Stimulated activated CD8-positive, alpha-beta memory T cell treated with anti-CD3 and anti-CD28 coated beads, Interleukin-4, amount 100 ng/mL, for 1 hour (primary cell): ENCODE measurements around the gene GMDS.

Experiments used
- DNase-seq, 2 donors: peaks; one replicate each; pipeline ENCODE4 v3.0.0-alpha.2; 2020; ENCODE audit warnings: low read depth in 2 of 2, low spot score in 1 of 2

GMDS gene

DNA sequence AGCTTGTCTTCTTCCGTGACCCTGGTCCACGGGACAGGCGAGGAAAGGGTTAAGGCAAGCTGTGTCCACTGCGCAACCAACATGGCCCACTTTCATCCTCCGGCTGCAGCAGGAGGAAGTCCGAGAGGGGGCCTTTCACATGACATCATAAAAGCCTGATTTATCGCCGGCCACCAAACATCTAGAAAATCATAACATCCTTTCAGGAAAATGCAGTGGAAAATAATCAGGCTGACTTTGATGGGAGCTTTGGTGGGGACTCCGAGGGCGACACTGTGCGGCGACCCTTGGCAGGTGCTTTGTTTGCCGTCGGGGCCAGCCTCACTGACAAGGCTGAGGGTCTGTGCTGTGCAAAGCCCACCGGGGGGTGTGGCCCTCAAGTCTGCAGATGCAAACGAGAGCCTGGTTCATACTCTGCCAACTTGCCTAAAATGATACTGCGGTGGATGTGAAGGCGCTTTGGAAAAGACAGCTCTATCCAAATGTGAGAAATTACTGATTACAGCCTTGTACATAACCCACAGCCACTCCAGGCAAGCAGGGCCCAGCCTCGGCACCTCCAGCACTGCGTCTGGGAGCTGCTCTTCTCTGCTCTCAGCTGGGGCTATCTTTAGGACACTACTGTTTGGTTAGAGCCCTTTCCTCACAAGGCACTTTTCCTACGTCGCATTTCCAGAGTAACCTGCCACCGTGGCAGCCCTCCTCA lies 609.9 kb downstream of the GMDS start:
- DNase-seq: no peak

DNA sequence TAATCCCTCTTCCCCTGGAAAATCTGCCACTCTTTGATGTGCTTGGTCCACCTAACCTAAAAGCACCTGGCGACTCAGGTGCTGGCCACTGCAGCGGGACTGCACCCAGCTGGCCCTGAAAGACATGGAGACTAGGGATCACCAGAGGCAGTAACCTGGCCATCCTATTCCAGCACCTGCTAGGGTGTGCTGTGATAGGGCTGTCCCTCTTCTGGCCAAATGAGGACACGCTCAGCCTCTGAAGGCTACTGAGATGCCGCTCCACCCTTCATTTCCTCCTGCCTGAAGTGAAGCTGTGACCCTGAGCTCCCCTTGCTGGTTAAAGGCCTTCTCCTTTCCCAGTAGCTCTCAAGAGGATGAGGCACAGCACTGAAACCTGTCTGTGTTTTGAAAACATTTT lies 611.3 kb downstream of the GMDS start:
- DNase-seq: no peak

DNA sequence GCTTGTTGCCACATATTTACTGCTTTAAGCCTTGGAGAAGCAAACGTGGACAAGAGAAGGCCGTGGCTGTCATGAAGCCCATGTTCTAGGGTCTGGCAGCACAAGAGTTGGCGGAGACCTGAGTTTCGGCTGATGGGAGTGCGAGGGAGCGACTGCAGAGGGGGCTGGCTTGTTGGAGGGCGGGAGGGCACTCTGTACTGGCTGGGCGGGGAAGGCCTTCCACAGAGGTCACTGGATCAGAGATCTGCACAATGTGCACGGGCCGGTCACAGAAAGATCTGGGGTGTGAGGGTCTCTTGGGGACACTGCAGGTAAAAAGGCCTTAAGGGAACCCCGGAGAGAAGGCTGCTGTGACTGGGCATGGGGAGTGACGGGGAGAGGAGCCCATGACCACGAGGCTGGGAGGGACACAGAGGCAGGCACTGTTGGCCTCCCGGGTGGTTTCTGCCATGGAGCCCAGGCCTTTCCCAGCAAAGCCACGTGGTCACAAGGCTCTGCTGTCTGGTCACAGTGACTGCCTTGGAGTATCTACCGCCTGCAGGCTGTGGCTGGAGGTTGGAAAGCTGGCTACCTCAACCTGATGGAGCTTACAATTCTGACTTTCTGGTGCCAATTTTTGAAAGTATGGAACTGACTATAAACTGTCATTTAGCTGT lies 611.9 kb downstream of the GMDS start:
- no peak for DNase-seq

DNA sequence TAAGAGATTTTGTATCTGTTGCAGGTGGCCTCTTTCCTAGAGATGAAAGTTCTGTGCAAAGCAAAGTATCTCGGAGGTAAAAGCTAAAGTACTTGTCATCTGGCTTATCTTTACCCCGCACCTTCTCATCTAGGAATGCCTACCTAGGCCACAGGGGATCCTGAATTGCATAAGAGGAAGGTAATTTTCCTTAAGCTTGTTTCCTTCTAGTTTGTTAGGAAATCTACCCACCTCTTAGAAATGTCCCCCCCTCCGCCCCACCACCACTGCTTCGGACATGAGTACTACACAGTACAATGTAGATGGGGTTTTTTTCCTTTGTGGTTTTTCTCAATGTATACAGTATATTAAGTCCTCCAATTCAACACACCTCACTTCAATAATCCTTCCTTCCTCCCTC lies 614.2 kb downstream of the GMDS start:
- no peak for DNase-seq

DNA sequence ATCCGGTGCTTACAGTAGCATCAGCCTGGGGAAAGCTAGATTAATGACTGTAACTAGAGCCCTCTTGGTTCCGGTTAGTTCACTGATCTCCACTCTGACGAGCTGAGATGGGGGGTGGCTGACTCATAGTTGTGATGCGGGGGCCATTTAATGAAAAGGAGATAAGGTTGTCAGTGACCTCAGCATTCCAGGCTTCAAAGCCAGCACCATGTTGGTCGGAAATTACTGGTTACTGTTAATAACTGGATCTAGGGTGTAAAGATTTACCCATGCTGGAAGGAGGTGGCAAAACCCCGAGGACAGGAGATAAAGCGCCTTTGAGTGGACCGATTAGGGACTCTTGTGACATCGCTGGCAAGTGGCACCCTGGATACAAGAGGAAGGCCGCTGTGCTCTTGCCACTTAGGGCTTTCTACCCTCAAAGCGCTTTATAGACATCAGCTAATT lies 614.6 kb downstream of the GMDS start:
- no peak for DNase-seq

DNA sequence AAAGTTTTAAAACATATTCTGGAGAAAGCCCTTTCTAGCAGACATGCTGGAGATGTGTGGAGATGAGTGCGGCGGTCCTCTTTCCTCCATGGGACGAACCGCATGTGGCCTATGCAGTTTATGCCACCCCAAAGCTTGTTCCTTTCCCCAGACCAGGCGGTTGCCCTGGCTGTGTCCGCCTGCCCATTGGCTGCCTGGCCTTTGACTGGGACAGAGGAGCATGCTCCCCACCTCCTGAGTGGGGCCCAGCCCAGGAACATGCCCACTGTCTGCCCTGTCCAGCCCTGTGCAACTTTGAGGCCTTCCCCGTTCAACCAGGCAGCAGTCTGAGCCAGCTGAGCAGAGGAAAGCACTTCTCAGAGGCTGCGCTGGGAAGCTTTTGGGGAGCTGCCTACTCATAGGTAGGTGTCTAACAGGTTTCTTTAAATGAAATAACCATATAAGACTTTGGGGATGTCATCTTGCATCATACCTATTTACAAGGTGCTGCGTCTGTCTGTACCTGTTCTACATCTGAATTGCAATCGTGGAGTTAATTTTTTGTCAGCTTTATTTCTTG lies 615.1 kb downstream of the GMDS start:
- DNase-seq: no peak

DNA sequence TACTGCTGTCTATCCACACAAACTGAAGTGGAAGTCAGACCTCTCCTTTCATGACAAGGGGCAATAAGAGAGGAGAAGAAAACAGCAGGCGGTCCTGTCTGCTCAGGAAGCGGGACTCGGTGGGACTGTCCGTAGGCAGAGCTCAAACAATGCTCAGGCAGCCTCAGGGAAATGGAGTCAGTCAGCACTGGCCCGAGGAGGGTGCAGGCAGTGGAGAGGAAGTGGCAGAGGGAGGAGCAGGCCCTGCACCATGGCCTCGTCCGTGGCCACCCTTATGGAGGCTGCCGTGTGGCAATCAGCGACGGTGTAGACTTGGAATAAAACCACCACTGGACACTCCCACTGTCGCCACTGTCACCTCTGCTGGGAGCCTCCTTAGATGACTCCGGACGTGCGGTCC lies 616.1 kb downstream of the GMDS start:
- no peak for DNase-seq

DNA sequence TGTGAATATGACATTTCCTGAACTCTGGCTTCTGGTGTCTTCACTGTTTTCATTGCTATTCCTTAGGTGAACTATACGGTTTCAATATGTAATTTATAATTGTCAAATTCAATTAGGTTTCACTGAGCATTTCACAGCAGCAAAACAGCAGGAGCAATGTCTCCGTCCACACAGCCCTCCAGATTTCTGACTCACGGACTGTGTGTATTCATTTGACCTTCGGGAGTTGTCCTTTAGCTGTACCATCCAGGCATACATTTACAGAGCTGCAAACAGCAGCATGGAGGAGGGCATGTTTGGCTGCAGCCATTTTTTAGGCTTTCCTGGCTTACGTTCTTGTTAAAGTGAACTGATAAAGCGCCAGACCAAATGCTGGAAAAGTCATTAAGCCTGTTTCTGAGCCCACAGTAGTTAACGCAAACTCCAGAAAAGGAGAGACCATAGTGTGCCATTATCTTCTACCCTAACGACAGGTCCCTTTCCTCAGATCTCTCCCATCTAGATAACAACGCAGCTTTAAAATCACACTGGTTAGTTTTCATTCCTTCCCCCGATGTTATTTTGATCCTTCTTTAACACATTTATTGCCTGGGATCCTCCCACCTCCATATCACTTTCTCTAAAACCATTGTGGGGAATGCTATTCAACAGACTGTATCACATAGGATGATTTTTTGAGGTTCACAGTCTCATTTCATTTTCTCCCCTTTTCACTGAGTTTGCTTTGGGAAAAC lies 617.4 kb downstream of the GMDS start:
- no peak for DNase-seq

DNA sequence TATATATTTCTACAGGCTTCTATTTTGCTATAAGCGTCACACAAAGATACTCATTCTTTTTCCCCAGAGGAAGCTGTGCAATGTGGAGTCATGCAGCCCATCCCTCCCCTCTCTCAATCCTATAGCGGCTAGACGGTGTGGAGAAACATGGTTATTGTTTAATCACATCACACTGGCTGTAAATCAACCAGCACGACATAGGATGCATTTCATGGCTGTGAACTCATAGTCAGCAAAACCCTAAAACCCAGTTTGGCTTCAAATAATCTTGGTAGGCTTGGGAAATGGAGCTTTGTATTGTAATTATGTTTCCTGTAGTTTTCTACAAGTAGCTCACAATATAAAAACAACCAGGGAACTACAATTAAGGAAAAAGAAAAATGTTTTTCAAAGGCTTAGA lies 618.9 kb downstream of the GMDS start:
- no peak for DNase-seq

DNA sequence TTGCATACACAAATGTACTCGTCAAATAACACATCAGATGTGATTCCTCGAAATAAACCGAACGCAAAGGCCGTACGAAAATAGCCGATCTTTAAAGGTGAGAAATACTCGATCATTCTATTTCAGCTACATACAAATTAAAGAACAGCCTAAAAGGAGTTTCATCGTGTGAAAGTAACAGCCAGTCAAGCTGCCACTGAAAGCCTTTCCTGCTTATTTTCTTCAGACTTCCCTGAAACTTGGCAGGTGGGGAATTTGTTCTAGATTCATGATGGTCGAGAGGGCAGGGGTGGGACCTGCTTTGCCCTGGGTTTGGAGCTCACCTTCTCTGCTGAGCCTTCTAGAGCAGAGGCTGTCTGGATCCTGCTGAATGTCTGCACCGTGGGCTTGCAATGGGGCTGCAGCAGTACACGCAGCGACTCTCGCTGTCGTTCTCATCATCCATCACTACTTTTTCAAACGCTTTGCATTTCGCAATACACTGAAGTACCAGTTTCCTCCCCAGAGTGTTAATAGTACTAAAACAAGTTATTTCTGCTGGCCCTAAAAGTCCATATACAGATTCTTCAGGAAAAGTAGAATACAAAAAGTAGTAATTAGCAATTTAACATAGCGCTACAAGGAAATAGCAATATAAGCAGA lies 619.5 kb downstream of the GMDS start:
- DNase-seq: no peak

DNA sequence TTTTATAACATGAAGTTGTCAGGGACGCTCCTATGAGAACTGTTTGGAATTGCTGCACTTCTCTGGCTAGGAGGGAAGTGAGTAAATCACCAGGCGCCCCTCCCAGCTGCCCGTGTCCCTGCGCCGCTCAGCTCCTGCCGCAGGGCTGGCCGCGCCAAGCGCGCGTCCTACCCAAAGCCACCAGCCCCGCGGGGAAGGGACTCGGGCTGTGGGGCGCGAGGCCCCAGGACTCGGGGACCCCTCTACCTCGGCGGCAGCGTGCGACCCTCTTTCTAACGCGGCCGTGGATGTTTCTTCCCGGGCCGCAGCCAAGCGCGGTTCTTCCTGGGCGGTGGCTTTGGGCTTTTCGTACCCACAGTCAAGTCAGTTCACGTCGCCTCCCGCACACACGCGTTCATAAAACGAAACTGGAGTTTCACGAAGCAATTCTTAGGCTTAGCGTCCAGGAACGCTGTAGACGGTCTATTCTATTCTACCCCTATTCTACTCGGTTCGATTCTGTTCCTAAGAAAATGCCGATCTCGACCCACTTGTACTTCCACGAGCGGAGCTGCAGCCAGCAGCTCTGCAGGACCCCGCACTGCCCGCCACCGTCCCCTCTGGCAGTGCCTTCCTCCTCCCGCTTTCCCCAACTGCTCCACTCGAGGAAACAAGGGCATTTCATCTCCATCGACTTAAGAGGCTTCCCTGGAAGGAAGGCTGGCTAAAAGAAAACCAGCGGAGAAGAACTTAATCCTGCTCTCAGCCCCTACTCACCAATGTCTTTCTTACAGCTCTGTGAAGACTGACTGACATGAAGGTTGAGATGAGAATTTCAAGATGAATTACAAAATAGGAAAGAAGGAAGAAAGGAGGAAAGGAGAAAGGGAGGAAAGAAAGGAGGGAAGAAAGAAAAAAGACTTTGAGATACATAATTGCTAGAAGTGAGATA lies 620.3 kb downstream of the GMDS start:
- DNase-seq: no peak

DNA sequence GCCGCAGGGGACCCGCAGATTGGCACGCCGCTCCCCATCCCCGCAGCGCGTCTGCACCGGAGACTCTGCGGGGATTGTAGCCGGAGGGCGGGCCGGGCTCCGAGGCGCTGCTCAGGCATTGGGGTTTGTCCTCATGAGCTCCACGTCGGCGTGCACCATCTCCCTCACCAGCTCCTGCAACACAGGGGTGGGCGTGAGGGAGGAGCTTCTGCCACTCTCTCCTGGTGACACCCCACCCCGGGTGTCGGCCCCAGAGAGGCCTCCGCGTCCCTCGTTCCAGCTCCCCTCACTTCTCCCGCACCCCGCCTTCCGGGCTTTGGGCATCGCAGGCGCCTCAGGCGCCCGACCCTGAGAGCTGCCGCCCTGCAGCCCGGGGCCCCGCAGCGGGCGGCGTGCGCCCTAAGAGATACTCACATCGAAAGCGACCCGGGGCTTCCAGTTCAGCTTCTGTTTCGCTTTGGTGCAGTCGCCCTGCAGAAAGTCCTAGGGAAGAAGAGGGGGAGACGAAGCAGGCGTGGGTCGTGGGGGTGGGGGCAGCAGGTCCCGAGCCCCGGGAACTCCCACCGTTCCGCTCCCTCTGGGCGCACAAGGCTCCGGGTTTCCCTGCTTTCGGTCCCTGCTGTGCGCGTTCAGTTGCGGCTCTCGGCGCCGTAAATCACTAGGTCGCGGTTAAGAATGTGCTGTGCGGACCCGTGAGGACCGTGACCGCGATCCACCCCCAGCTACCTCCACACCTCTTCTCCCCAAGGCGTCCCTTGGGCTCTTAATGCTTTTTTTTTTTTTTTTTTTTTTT lies 621.2 kb downstream of the GMDS start:
- no peak for DNase-seq

DNA sequence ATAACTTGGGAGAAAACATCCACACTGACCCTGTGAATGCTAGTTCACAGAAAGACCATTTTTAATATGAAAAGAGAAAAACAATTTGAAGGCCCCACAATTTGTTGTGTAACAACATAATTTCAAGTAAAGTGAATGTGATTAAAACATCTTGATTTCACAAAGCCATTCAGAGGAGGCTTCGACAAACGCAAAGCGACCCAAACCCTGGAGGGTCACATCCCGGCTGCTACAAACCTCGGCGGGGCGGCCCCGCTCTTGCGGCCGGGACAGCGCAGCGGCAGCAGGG lies 621.7 kb downstream of the GMDS start:
- no peak for DNase-seq

DNA sequence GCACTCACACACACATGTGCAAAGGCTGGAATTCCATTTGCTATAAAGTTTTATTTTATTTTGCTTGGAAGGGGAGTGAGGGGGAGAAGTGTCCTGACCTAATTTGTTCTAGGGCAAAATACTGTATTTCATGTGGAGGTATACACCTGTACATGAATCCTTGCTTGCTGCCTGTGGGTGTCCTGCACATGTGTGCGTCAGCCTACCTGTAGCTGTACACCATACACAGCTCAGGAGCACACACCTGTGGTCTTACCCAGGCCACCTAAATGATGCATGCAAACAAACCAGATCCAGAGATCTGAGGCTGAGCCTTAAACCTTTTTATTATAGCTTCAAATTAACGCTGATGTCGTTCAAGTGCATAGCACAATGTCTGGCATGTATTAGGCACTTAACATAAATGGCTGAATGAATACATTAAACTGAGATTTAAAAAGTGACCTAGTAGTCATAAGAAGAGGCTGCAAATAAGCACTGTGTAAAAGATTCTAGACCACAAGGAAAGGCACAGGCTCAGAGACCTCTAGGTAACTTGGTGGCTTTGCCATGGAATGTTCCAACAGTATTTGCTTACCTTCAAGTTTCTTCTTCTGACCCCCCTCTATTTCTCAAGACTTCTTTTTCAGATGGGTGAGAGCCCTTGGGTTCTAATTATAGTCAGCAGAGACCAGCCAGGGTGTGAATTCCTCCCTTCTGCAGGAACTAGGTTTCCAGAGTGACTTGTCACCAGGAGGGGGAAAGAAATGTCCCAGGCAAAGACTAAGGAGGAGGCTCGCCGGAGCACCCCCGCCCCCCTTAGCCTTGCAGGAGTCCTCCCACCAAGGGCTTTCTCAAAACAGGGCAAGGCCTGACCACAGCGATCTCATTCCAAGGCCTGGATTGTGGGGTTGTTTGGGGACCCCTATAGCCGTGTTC lies 622.3 kb downstream of the GMDS start:
- no peak for DNase-seq

DNA sequence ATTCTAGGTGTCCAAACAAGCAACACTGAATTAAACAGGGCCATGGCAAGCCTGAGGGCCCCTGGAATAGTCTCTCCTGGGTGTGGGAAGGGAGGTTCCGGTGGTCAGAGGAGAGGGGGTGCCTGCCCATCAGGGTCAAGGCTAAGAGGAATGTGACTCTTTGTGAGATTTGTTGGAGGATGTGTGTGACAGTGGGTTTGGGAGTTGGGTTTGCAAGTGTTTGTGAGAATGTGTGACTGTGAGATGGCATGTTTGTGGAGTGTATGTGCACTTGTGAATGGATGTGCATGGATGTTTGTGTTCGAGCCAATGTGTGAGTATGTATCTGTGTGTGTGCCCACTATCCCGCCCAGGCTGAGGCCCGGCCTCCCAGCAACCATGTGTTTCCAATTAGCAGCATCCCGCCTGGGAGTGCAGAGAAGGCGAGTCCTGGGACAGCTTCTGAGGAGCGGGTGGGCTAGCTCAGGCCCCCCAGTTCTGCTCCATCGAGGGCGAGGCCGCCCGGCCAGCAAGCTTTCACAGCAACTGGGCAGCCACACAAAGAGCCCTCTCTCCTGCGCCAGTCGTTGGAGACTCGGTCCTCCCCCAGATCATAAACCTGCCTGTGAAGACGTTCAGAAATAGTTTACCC lies 623.1 kb downstream of the GMDS start:
- DNase-seq: no peak

DNA sequence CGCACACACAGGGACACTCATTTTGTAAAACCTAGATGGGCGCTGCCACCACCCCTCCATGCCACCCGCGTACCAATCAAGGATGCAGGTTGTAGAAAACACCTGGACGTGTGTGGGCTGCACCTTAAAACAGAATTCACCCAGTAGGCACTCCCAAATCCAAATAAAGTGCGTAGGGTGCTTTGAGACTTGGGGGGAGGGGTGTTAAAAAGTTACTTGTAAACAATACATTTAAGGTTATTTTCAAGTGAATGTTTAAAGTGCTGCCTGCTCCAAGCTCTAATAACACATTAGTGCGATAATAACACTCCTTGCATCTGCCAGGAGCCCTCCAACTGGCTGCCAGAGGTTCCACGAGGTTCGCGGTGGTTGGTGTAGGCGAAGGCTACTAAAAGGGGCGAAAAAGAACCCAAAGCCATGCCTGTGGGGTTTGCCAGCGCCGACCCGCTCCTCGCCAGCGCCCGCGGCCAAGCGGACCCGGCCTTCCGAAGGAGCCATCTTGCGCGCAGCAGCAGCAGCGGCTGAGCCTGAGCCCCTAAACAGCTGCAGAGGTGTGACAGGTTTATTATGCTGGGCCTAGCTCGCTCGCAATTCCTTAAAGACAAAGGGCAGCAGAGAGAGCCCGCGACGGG lies 624.2 kb downstream of the GMDS start:
- DNase-seq: no peak

DNA sequence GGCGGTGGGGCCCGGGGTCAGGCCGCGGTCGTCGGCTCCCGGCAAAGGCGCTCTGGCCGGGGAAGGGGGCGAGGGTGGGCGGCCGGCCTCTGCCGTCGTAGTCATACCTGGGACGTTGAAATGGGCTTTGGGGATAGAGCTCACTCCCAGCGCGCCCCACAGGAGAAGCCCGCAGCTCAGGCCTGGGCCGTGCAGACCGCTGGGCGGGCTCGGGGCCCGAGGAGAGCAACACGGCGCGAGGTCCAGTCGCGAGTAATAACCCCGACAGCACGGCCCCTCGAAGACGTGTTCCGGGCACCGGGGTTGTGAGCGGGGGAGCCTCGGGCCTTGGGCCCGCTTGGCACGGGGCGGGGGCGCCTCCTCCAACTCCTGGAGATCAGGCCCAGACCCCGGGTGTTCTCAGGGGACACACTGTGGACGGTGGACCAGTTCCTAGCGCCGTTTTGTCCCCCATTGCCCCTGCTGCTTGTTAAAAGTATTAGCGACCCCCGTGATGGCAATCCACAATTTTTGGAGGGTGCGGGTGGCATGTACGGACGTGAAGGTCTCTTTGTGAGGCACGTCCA lies 624.8 kb downstream of the GMDS start:
- DNase-seq: no peak
